ENCODE results near the gene ZBTB32. TPM values are rescaled to one million over a fixed set of nuclear protein-coding genes. Genes with fewer than 3 reads are reported as not detected.

ZBTB32 gene
- total and polyA plus RNA-seq, 2 of the 8 experiments (the other 6 are each of a cell fraction or from before 2014, with no cell fraction given) = 0.11 to 0.50 TPM

- DNase-seq (ENCODE audit: low read depth in 1 of 2, low spot score in 2 of 2) (no peak), FAIRE-seq (no peak)
- H3K79me2 ChIP-seq (ENCODE audit: control insufficient read depth in 1 of 2, insufficient read depth in 2 of 2, low read length in 2 of 2) = no peaks in the 10 kb centered on the region
- no peak overlapping the region for H3K56ac ChIP-seq (replicated peaks; ENCODE audit: insufficient read length, low read depth, low read length)
- no peak overlapping the region for H3K14ac ChIP-seq (ENCODE audit: insufficient read length)
- no peak overlapping the region for H4K8ac ChIP-seq (ENCODE audit: extremely low read depth, insufficient read depth, low read length)
- H2BK20ac ChIP-seq (ENCODE audit: low read length) = no peak overlapping the region
- no peaks in the 10 kb centered on the region for H3K36me3 ChIP-seq (ENCODE audit: control insufficient read depth in 2 of 4, insufficient read depth in 4 of 4, low read length in 3 of 4)
- H4K91ac ChIP-seq (replicated peaks; ENCODE audit: insufficient read length, low read length) = no peak overlapping the region
- WGBS, 2 experiments (ENCODE audit: extremely low coverage in 1 of 2, insufficient coverage in 1 of 2, insufficient read length in 1 of 2, insufficient replicate concordance in 2 of 2, low coverage in 1 of 2, low lambda C conversion rate in 2 of 2, missing lambda C conversion rate in 1 of 2) = 76% methylated on average over 7 of the region's 7 CpGs; no CpG with 5 or more reads in 1 of the 2 experiments
- no peak overlapping the region for H3K23ac ChIP-seq (ENCODE audit: insufficient read length)
- H2BK120ac ChIP-seq (replicated peaks; ENCODE audit: low read depth, low read length) = no peak overlapping the region
- no peak overlapping the region for H4K5ac ChIP-seq (ENCODE audit: insufficient read length, low read depth, low read length)
- no peaks in the 10 kb centered on the region for H3K9me3 ChIP-seq (ENCODE audit: insufficient read depth in 2 of 2, low read depth in 1 of 2, low read length in 1 of 2)
- H3K79me1 ChIP-seq (ENCODE audit: low read depth, low read length) = no peaks in the 10 kb centered on the region; the same call in 1 of the 2 replicates
- H3K9ac ChIP-seq (replicated peaks in 1 of 4; ENCODE audit: extremely low read depth in 1 of 4, low read depth in 3 of 4, low read length in 3 of 4) = no peak overlapping the region
- H2BK5ac ChIP-seq (ENCODE audit: low read depth, low read length) = no peak overlapping the region; the same call in 1 of the 2 replicates
- H3K18ac ChIP-seq (ENCODE audit: extremely low read depth, low read length) = no peak overlapping the region
- no peak overlapping the region for H3K4me3 ChIP-seq (ENCODE audit: extremely low read depth in 1 of 4, insufficient read depth in 2 of 4, low read depth in 3 of 4, low read length in 4 of 4)
- no peak overlapping the region for H2BK12ac ChIP-seq (ENCODE audit: low read depth, low read length)
- H2AFZ ChIP-seq (ENCODE audit: low read length) = no peak overlapping the region
- POLR2A ChIA-PET (ENCODE audit: partially characterized antibody) = interaction anchor here (1.3 to 1.6 kb wide), 2 partner anchors 13 to 17 kb away, joined by 4 read pairs; partner anchors contain the start of gene COX6B1
- no peak overlapping the region for H3K27ac ChIP-seq (ENCODE audit: low read depth, low read length)
- H3K27me3 ChIP-seq (replicated peaks in 1 of 4; ENCODE audit: control insufficient read depth in 3 of 4, extremely low read depth in 1 of 4, insufficient read depth in 3 of 4, low read length in 3 of 4) = no peaks in the 10 kb centered on the region; a peak in 1 of 7 replicates
- no peak overlapping the region for H2BK15ac ChIP-seq (ENCODE audit: low read length)
- no peak overlapping the region for H3K4me2 ChIP-seq (ENCODE audit: insufficient read depth in 1 of 2, low read depth in 2 of 2, low read length in 2 of 2)
- CTCF ChIA-PET (ENCODE audit: partially characterized antibody) = no interaction called here
- H3K4ac ChIP-seq (replicated peaks; ENCODE audit: insufficient read length, low read depth, low read length) = no peak overlapping the region
- H4K20me1 ChIP-seq (replicated peaks in 1 of 2; ENCODE audit: control insufficient read depth in 1 of 2, insufficient read depth in 2 of 2, low read length in 2 of 2) = no peaks in the 10 kb centered on the region
- H3K4me1 ChIP-seq (replicated peaks in 1 of 4; ENCODE audit: control insufficient read depth in 3 of 4, insufficient read depth in 4 of 4, low read length in 3 of 4) = peaks cover 0 to 3% (median 0%) of the 10 kb centered on the region in 4 experiments; a peak in 2 of 7 replicates
- H3K23me2 ChIP-seq (ENCODE audit: low read depth, low read length) = no peaks in the 10 kb centered on the region
- no peak overlapping the region for H2AK5ac ChIP-seq (ENCODE audit: low read depth, low read length)
- no peak for TF ChIP-seq SAP30 (IDR thresholded peaks at IDR 0.05; ENCODE audit: insufficient read depth, insufficient replicate concordance, low read length)
Observed at GRCh38 chr19:35665604-35666003, 38.8 kb upstream of the ZBTB32 start.
